ENCODE results near the gene ETV2.

GRCh38 chr19:35669566-35669965, 28.0 kb downstream of the ETV2 start:
- TF ChIP-seq RFX5 (IDR thresholded peaks at IDR 0.05; ENCODE audit: low read depth, low read length) (no peak), CTCF (conservative IDR thresholded peaks at IDR 0.05; ENCODE audit: low read depth, low read length) (no peak), POLR2A (IDR thresholded peaks at IDR 0.05; ENCODE audit: low read depth, low read length) (no peak)
